ENCODE results near the gene UMOD.

Gene UMOD

DNA sequence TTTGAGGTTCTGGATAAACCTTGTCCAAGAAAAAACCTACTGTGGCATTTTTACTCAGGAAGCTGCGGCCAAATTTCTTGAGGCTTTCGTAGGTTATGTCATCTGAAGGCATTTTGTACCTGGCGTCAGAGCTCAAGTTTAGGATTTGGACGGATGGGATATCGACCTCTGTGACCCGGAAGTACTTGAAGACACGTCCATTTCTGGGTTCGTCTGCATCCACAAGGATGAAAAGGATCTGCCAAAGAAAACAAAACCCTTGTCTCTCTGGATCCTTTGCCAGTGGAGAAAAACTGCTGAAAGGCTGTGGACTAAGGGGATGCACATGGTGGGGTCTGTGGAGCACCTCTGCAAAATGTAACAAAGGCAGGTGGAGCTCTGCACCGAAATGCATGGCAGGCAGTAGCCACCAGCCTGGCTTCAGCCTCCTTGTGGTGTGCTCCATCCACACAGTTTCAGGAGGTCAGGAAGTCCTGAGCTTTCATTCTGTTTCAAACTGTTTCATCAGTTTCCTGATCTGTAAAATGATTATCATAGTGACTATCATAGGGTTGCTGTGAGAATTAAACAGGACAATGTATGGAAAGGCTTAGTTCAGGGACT lies 17.0 kb upstream of the UMOD start:
- no peak overlapping the region for H3K4me3 ChIP-seq
- no peak overlapping the region for H3K27ac ChIP-seq

- H3K27ac ChIP-seq: no peak overlapping the region
- H3K4me3 ChIP-seq: no peak overlapping the region
Measured at GRCh38 chr16:20364051-20364450, 11.5 kb upstream of the UMOD start.

DNA sequence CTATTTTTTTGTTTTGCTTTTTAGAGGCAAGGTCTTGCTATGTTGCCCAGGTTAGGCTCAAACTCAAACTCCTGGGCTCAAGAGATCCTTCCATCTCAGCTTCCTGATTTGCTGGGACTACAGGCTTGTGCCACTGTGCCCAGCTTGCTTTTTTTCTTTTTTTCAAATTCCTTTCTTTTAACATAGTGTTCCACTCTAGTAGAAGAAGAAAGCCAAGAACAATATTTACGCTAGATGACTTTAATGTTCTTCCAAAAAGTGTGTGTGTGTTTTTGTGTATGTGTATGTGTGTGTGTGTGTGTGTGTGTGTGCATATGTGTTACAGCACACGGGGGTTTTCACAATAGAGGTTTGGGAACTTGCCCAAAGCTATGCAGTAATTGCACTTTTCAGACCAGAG lies 10.7 kb upstream of the UMOD start:
- H3K27ac ChIP-seq: no peak overlapping the region
- no peak overlapping the region for H3K4me3 ChIP-seq

DNA sequence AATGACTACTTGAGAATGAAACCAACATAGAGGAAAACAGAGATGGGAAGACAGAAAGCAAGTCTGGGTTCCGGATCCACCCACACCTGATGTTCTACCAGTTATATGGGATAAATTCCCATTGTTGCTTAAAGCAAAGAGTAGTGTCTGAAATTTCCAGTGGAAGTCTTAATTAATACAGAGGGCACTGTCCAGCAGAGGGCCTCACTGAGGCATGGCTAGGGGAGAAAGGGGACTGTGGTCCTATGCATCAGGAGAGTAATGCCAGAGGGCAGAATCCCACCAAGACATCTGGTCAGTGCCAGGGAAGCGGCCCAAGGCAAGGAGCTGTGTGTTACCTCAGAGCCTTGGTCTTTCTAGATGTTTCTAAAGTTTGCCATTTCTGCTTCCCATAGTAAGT lies 7.5 kb upstream of the UMOD start:
- Histone ChIP-seq H3K27ac (no peak overlapping the region), H3K4me3 (no peak overlapping the region)

DNA sequence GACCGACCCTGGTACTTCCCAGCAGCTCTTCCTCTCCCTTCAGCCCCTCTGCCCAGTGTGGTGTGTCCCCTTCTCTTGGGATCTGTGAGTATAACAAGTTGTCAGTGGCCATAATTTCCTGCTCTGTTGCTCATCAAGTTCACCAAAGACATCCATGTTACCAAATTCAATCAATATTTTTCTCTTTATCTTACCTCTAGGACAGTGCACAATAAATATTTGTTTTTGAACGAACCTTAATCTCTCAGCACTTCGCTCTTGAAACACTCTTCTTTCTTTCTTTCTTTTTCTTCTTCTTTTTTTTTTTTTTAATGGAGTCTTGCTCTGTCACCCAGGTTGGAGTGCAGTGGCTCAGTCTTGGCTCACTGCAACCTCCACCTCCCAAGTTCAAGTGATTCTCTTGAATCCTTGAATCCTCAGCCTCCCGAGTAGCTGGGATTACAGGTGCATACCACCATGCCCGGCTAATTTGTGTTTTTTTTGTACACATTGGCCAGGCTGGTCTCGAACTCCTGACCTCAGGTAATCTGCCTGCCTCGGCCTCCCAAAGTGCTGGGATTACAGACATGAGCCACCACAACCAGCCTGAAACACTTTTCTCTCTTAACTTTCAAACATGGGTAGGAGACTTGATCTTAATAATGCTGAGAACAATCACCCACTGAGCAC lies 2.7 kb upstream of the UMOD start:
- H3K27ac ChIP-seq: no peak overlapping the region
- H3K4me3 ChIP-seq: no peak overlapping the region

- Histone ChIP-seq H3K27ac (no peak overlapping the region), H3K4me3 (no peak overlapping the region)
Measured at GRCh38 chr16:20353379-20353778, 864 bp upstream of the UMOD start.

GRCh38 chr16:20349615-20350014 lies 2.9 kb downstream of the UMOD start:
- H3K4me3 ChIP-seq: no peak overlapping the region
- no peak overlapping the region for H3K27ac ChIP-seq

DNA sequence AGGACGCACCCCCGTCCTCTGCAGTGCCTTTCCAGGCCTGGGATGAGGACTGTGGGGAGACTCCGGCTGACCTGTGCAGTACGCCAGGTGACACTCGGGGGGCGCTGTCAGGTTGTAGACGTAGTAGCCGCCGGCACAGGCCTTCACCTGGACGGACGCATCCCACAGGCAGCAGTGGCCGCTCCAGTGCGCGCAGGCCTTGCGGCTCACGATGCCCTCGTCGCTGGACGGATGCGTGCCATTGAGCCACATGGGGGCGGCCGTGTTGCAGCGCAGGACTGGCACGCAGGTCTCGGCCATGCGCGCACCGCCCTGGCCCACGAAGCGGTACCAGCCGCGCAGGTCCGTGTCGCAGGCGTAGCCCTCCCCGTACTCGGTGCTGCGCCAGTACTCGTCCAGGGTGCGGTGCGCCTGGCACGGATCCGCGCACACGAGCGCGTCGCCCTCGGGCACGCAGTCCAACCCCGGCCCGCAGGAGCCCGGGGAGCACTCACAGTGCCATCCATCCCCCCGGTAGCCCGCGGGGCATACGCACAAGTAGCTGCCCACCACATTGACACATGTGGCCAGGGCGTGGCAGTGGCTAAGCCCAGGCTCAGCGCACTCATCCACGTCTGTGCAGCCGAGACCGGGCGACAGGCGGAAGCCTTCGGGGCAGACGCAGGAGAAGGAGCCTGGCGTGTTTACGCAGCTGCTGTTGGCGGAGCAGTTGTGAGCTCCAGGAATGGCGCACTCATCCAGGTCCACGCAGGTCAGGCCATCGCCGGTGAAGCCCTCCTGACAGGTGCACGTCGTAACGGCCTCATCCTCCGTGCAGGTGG lies 3.9 kb downstream of the UMOD start:
- H3K4me3 ChIP-seq: peak overlapping the region in 1 of 7 experiments; percentile 11
- H3K27ac ChIP-seq: no peak overlapping the region

- no peak overlapping the region for H3K27ac ChIP-seq
- no peak overlapping the region for H3K4me3 ChIP-seq
Measured at GRCh38 chr16:20347666-20348364, 4.7 kb downstream of the UMOD start.

DNA sequence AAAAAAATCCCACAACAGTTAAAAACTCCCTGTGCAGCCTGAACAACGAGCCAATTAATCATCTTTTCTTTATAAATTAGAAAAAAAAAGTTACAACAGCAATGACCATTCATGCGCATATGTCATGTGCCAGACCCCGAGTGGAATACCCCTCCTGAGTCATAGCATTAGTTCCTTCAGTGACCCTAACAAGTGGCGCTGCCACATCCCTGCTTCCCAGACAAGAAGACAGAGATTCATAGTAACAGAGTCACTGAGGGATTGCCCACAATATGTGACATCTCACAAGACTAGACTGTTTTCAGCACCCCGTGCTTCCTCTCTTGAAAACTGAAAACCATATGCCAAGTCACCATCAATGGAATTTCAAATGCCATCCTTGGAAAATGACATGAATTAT lies 7.9 kb downstream of the UMOD start:
- H3K4me3 ChIP-seq: no peak overlapping the region
- no peak overlapping the region for H3K27ac ChIP-seq

- no peak overlapping the region for H3K4me3 ChIP-seq
- no peak overlapping the region for H3K27ac ChIP-seq
Measured at GRCh38 chr16:20339744-20340143, 12.8 kb downstream of the UMOD start.

DNA sequence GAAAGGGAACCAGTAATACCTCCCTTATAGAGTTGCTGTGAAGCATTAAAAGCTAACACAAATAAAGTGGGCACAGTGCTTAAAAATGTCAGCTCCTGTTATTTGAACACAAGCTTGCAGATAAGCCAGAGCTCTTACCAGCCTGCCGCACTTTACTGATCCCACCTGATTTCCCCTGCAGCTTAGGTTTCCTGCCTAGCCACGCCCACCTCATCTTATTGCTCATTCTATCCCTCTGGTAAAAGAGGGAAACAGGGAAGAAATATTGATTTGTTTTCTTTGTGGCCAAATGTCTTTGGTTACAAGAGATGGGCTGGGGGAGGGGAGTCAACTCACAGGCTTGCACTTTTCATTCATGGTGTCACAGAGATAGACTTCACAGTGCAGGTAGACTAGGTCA lies 15.6 kb downstream of the UMOD start:
- no peak overlapping the region for H3K27ac ChIP-seq
- H3K4me3 ChIP-seq: no peak overlapping the region

GRCh38 chr16:20334396-20334795 lies 18.1 kb downstream of the UMOD start:
- no peak overlapping the region for H3K27ac ChIP-seq
- H3K4me3 ChIP-seq: no peak overlapping the region

DNA sequence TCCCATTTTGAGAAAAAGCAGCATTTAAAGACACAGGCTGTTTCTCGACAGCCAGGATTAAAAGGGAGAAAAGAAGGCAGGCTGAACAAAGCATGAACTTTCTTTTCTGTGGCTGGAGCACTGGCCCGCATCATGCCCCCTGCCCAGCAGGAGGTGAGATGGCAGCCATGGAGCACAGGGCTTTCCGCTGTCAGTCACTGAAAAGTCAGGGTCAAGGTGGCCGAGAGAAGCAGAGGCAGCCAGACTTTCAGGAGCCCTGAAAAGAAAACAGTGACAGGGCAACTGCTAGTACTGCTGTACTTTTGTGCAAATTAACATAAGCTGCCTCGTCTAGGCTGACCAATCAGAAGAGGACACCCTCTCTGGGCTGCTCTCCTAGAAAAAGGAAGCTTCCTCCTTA lies 19.4 kb downstream of the UMOD start:
- H3K27ac ChIP-seq: no peak overlapping the region

GRCh38 chr16:20332411-20332810 lies 20.1 kb downstream of the UMOD start:
- Histone ChIP-seq H3K4me3 (no peak overlapping the region), H3K27ac (no peak overlapping the region)

More for the DNA sequence above, 19.4 kb downstream of the UMOD start:
- H3K4me3 ChIP-seq: no peak overlapping the region

GRCh38 chr16:20331635-20332034 lies 20.9 kb downstream of the UMOD start:
- no peak overlapping the region for H3K27ac ChIP-seq
- H3K4me3 ChIP-seq: no peak overlapping the region

DNA sequence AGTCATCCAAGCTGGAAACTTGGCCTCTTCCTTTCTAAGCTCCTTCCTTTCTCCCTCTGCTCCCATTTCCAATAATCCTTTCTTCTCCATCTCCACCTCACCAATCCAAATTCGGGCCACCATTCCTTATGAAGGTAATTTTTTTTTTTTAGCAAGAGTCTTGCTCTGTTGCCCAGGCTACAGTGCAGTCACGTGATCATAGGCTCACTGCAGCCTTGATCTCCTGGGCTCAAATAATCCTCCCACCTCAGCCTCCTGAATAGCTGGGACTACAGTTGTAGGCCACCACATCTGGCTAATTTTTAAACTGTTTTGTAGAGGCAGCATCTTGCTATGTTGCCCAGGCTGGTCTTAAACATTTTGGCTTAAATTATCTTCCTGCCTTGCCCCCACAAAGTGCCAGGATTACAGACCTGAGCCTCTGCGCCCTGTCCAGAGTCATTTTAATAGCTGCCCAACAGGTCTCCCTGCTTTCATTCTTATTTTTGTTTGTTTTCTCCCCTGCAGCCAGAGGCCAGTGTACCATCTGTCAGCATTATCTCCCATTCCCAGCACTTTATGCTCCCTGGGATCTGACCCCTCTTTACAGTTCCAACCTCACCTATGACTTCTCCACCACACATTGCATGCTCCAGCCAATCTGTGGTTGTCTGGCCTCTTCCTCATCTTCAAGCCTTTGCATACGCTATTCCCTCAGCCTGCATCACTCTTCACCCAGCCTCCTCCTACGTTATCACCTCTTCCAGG lies 22.9 kb downstream of the UMOD start:
- H3K4me3 ChIP-seq: no peak overlapping the region
- no peak overlapping the region for H3K27ac ChIP-seq

GRCh38 chr16:20327444-20328041 lies 25.0 kb downstream of the UMOD start, which contains the start of gene GP2:
Gene GP2, minus strand, starts transcription at chr16:20327513. Its CDS starts 1,082 bp downstream, at chr16:20326431.
- H3K27ac ChIP-seq: no peak within 1 kb of the TSS
- H3K4me3 ChIP-seq: no peak within 1 kb of the TSS

DNA sequence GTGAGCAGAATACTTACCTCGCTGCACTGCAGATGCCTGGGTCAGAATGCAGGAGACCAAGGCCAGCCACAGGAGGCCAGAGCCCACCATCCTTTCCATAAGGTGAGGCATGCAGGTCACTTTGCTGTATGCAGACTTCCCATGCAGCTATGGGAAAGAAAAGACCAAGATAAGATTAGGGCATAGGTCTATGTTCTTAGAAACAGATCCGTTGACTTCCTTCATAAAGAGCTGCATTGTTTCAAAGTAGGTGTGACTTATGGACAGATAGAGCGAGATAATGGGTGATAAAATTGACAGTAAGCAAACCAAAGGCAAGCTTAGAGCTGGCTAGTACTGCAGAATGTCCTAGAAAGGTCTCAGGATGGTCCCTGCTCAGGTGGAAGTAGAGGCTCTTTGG lies 26.2 kb downstream of the UMOD start:
- no peak overlapping the region for H3K4me3 ChIP-seq
- no peak overlapping the region for H3K27ac ChIP-seq

All from skin epidermis (tissue), 12 donors.